Smooth muscle cell (in vitro differentiated cells): ENCODE measurements around the gene REXO1. TPM values are rescaled to one million over a fixed set of nuclear protein-coding genes. Genes with fewer than 3 reads are reported as not detected.

ENCODE experiments used
- DNase-seq: peaks from one replicate; lab custom pipeline; 2025; ENCODE audit not compliant: unreplicated experiment; lab: John Stamatoyannopoulos, UW
- H2AFZ ChIP-seq: fragments of 200-600 bp; sonication (generic); 2 replicates; pipeline ENCODE4 v1.6.0; 2016; ENCODE audit warnings: antibody characterized with exemption, low read depth, mild to moderate bottlenecking
- H3F3A ChIP-seq: fragments of 200-600 bp; sonication (generic); 2 replicates; pipeline ENCODE4 v1.6.0; 2017; ENCODE audit warnings: antibody characterized with exemption, low read depth
- H3K27ac ChIP-seq: fragments of 200-600 bp; sonication (generic); 2 replicates; pipeline ENCODE4 v1.5.1; 2016; ENCODE audit warnings: low read depth, mild to moderate bottlenecking
- H3K27me3 ChIP-seq: fragments of 200-600 bp; sonication (generic); 2 replicates; pipeline ENCODE4 v1.6.1; 2016; ENCODE audit warnings: low read depth, mild to moderate bottlenecking
- H3K36me3 ChIP-seq: fragments of 200-600 bp; sonication (generic); 2 replicates; pipeline ENCODE4 v1.5.1; 2016; ENCODE audit warnings: low read depth
- H3K4me1 ChIP-seq: fragments of 200-600 bp; sonication (generic); 2 replicates; pipeline ENCODE4 v1.5.1; 2016; ENCODE audit warnings: low read depth
- H3K4me2 ChIP-seq: fragments of 200-600 bp; sonication (generic); 2 replicates; pipeline ENCODE4 v1.6.0; 2016; ENCODE audit warnings: mild to moderate bottlenecking
- H3K4me3 ChIP-seq: fragments of 200-600 bp; sonication (generic); 2 replicates; pipeline ENCODE4 v1.5.1; 2016; ENCODE audit warnings: mild to moderate bottlenecking
- H3K79me2 ChIP-seq: fragments of 200-600 bp; sonication (generic); 2 replicates; pipeline ENCODE4 v1.6.0; 2016; ENCODE audit warnings: low read depth, mild to moderate bottlenecking
- H3K9ac ChIP-seq: fragments of 200-600 bp; sonication (generic); 2 replicates; pipeline ENCODE4 v1.6.0; 2016; ENCODE audit warnings: low read depth
- H3K9me3 ChIP-seq: fragments of 200-600 bp; sonication (generic); replicated peaks from 2 replicates; pipeline ENCODE4 v1.5.1; 2016; ENCODE audit warnings: low read depth
- H4K20me1 ChIP-seq: fragments of 200-600 bp; sonication (generic); 2 replicates; pipeline ENCODE4 v1.6.0; 2016; ENCODE audit warnings: low read depth
- CTCF ChIP-seq: fragments of 200-600 bp; sonication (generic); IDR thresholded peaks from 2 replicates; pipeline ENCODE4 v1.5.1; 2017; ENCODE audit warnings: borderline replicate concordance, mild to moderate bottlenecking, antibody characterized with exemption; ENCODE audit not compliant: insufficient read depth, poor library complexity, severe bottlenecking
- WGBS: methylation state at CpG from one replicate; pipeline ENCODE4 v1.1.7; 2016; ENCODE audit warnings: low lambda C conversion rate; 5-methylcytosine and 5-hydroxymethylcytosine counted together
- polyA plus RNA-seq: library from polyadenylated mRNA; unstranded; fragments of >200 nt; fragmentation: Nextera tagmentation; extraction: Ambion mirVana; gene quantifications from 2 replicates; pipeline ENCODE4 v1.2.1, GENCODE V29; 2016
- total RNA-seq: library from RNA; depleted of rRNA; stranded (reverse); fragments of >200 nt; gene quantifications from 2 replicates; pipeline ENCODE4 v1.2.3, GENCODE V29; 2014

REXO1 gene
- total and polyA plus RNA-seq, 2 experiments from 2014 or later: 10.6 to 11.6 TPM

- H2AFZ ChIP-seq: no peak overlapping the region
- peak overlapping the region; percentile 85 for H3K4me2 ChIP-seq
- peaks cover 7% of the 10 kb centered on the region for H3K4me1 ChIP-seq
- H3K27me3 ChIP-seq: no peaks in the 10 kb centered on the region
- H3K27ac ChIP-seq: no peak overlapping the region
- TF ChIP-seq CTCF: no peak
- no peaks in the 10 kb centered on the region for H3K36me3 ChIP-seq
- no peaks in the 10 kb centered on the region for H3K9me3 ChIP-seq
- no peaks in the 10 kb centered on the region for H3K79me2 ChIP-seq
- H4K20me1 ChIP-seq: no peaks in the 10 kb centered on the region
- no peaks in the 10 kb centered on the region for H3F3A ChIP-seq
- WGBS: 42% methylated on average over 13 of the region's 13 CpGs
- no peak overlapping the region for H3K9ac ChIP-seq
- peak; percentile 20 for DNase-seq
- H3K4me3 ChIP-seq: peak overlapping the region; percentile 67
Observed at GRCh38 chr19:1811472-1811894, 36.8 kb downstream of the REXO1 start.

GRCh38 chr19:1810439-1811160 is 37.7 kb downstream of the REXO1 start:
- H3K4me2 ChIP-seq: no peak overlapping the region
- no peak for DNase-seq

GRCh38 chr19:1809678-1810077 is 38.6 kb downstream of the REXO1 start:
- WGBS: 89% methylated on average over 18 of the region's 18 CpGs
- Histone ChIP-seq H3F3A (no peaks in the 10 kb centered on the region), H3K9me3 (no peaks in the 10 kb centered on the region), H3K79me2 (no peaks in the 10 kb centered on the region), H3K27me3 (no peaks in the 10 kb centered on the region), H3K36me3 (no peaks in the 10 kb centered on the region), H3K27ac (no peak overlapping the region), H4K20me1 (no peaks in the 10 kb centered on the region), H3K4me2 (no peak overlapping the region), H2AFZ (no peak overlapping the region), H3K4me1 (peaks cover 7% of the 10 kb centered on the region), H3K9ac (no peak overlapping the region), H3K4me3 (no peak overlapping the region)
- TF ChIP-seq CTCF: no peak
- DNase-seq: no peak

More at GRCh38 chr19:1810439-1811160, 37.7 kb downstream of the REXO1 start:
- no peak for TF ChIP-seq CTCF
- Histone ChIP-seq H3K36me3 (no peaks in the 10 kb centered on the region), H3K4me3 (no peak overlapping the region), H3K27me3 (no peaks in the 10 kb centered on the region), H3K9me3 (no peaks in the 10 kb centered on the region), H3K4me1 (peaks cover 7% of the 10 kb centered on the region), H4K20me1 (no peaks in the 10 kb centered on the region), H2AFZ (no peak overlapping the region), H3K79me2 (no peaks in the 10 kb centered on the region), H3K27ac (no peak overlapping the region), H3K9ac (no peak overlapping the region), H3F3A (no peaks in the 10 kb centered on the region)
- 93% methylated on average over 19 of the region's 19 CpGs for WGBS

GRCh38 chr19:1808395-1808731 is 39.9 kb downstream of the REXO1 start:
- no peaks in the 10 kb centered on the region for H3K36me3 ChIP-seq
- no peaks in the 10 kb centered on the region for H3K79me2 ChIP-seq
- no peak overlapping the region for H3K4me2 ChIP-seq
- no peak overlapping the region for H2AFZ ChIP-seq
- H3K9me3 ChIP-seq: no peaks in the 10 kb centered on the region
- no peak overlapping the region for H3K4me3 ChIP-seq
- no peak overlapping the region for H3K9ac ChIP-seq
- H3K27me3 ChIP-seq: no peaks in the 10 kb centered on the region
- WGBS: 100% methylated on average over 2 of the region's 2 CpGs
- H3F3A ChIP-seq: no peaks in the 10 kb centered on the region
- H4K20me1 ChIP-seq: no peaks in the 10 kb centered on the region
- peaks cover 7% of the 10 kb centered on the region for H3K4me1 ChIP-seq
- TF ChIP-seq CTCF: no peak
- no peak overlapping the region for H3K27ac ChIP-seq
- no peak for DNase-seq
